ENCODE results near the gene PHLPP1.

PHLPP1 gene

DNA sequence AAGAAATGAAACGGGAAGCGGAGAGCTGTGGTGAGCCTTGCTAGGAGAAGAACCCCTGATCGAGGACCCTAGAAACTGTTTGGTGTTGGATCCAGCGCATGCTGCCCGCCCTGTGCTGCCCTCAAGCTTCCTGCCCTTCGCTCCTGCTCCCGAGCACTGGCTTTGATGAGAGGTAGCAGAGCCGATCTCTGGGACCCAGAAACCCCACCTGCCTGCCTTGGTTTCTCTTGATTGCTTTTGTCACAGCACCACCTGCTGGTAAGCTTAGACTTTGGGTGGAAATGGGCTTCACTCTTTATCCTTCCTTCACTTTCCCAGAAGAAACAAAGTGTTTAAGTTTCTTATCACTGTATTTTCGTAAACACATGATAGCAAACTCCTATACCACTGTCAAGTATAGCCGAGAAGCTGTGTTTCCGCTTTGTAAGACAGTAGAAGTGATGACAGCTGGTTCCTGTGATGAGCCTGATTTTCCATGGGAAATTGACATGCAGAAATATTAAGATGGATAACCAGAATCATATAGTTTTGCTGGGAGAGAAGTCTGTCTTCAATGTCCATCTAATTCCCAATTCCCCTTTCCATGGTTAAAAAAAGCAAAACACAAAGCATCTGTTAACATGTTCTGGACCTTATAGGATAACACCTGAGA is 267.4 kb downstream of the PHLPP1 start:
- peak; percentile 11 to 20 for DNase-seq (ENCODE audit: low read depth in 2 of 2)

DNA sequence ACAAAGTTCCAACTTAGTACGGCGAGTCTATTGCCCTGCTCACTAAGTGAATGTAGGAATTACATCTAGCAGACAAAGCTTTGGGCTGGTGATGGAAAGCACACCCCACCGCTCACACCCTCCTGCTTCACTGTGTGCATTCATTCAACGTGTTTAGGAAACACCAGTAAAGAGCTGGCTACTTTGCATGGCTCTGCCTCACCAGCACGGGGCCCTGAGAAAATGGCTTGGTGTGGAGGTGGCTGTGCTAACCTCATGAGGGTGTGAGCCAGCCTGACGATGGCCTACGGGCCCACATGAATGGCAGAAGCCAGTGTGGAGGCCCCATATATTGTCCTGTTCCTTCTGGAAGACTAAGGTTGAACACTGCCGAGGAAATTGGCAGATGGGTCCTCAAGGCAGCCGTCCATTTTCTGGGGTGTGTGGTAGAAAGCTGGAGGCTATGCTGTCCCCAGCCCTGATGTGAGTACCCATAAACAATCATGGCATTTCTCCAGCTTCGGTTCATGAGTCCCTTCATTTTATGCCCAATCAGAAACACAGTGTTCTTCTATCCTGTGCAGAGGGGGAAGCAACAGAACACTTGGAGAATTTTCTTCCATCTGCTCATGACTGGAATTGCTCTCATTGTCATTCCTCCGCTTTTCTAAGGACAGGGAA is 269.4 kb downstream of the PHLPP1 start:
- no peak for DNase-seq (ENCODE audit: low read depth in 2 of 2)

DNA sequence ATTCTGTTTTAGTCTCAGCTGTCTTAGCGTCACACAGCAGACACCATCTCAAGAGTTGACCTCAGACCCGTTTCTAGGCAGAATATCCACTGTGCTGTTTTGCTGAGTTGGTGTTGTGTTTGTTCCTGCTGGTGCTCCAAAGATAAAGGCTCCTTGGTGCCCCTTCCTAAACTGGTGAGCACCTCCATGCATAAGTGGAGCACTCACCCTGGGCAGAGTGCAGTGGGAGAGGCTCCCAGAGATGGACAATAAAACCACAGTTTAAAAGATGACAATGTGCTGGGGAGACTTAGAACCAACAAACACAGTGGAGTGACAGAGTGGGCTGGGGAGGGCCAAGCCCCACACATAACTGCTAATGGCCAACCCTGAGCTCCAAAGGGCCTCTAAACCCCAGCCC is 271.1 kb downstream of the PHLPP1 start:
- DNase-seq (ENCODE audit: low read depth in 2 of 2) = no peak

GRCh38 chr18:62987055-62987830 is 271.9 kb downstream of the PHLPP1 start:
- DNase-seq (ENCODE audit: low read depth in 2 of 2) = no peak

- no peak for DNase-seq (ENCODE audit: low read depth in 2 of 2)
Observed at GRCh38 chr18:62987859-62988258, 272.5 kb downstream of the PHLPP1 start.

DNA sequence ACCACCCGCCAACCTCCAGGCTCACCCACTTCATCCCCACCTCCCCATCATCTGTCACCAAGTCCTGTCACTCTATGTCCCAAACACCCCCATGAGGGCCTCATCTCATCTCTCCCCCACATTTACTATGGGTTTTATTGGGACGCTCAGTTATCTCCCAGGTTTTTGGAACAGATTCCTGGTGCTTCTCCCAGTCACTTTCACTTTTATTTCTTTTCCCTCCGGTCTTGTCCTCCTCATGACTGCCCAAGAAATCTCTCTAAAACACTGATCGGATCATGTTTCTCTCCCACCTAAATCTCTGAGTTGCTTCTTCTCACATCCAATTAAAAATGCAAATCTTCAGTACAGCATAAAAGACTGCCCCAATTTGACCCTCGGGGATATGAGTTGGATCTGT is 273.1 kb downstream of the PHLPP1 start:
- DNase-seq (ENCODE audit: low read depth in 2 of 2) = no peak

DNA sequence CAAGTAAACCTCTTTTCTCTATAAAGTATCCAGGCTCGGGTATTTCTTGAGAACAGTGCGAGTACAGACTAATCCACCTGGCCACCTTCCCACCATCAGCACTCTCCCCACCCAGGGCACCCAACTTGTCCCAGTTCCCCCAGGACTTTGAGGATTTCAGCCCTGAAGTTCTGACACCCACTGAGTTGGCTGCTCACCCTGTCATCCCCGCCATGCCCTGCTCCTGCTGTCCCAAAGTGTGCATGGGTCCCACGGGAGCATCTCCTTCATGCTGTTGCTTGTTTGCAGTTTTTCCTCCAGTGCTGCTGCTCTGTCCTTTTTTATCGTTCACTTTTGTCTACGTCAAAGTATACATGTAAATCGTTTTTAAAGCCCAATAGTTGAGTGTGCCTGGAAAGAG is 273.9 kb downstream of the PHLPP1 start:
- no peak for DNase-seq (ENCODE audit: low read depth in 2 of 2)

DNA sequence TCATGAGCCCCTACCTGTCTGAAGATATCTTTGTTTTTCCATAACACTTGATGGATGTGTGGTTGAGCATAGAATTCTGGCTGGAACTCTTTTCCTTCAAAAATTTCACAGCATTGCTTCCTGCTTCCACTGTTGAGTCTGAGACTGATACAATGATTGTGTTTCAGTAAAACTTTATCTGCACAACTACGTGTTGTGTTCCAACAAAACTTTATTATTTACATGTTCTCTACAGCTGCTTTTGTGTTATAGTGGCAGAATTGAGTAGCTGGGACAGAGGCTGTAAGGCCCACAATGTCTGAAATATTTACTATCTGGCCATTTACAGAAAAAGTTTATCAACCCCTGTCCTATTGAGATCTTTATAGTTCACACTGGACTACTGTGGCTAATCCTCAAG is 275.3 kb downstream of the PHLPP1 start:
- no peak for DNase-seq (ENCODE audit: low read depth in 2 of 2)

DNA sequence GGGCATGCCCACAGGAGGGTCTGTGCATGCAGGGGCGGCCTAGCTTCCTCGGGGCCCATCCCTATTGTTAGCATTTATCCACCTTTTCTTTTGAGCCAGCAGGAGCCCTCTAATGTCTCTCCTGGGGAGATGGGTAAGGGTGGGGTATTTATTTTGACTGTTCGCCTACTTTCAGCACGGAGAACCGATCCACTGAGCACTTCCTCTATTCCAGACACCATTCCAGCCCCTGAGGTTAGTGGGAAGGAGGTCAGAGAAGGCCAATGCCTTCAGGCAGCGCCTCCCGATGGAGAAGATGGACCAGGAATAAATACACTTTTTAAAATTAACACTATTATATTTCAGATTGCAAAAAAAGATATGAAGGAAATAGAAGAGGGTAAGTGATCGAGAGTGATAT is 276.0 kb downstream of the PHLPP1 start:
- DNase-seq (ENCODE audit: low read depth in 2 of 2) = no peak

GRCh38 chr18:62991959-62992358 is 276.6 kb downstream of the PHLPP1 start:
- no peak for DNase-seq (ENCODE audit: low read depth in 2 of 2)

DNA sequence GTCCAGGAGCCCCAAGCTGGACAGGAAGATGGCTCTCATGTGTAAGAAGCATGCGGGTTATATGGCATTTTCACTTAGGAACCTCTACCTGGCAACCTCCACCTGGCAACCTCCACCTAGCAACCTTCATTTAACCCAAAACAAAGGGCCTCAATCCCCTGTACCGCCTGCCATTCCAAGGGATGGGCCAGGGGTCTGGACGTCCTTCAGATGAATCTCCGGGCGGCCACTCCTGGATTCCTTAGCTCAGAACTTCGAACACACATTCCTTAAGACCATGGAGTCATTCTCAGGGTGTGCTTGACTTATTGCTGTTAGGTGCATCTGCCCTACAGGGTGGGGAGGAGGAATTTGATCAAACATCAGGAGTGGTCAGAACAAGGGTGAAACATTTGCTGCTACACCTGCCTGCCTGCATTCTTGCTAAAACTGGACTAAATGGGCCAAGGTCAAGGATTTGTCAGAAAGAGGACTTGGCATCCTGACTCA is 277.6 kb downstream of the PHLPP1 start:
- no peak for DNase-seq (ENCODE audit: low read depth in 2 of 2)

- no peak for DNase-seq (ENCODE audit: low read depth in 2 of 2)
Observed at GRCh38 chr18:62996566-62996965, 281.2 kb downstream of the PHLPP1 start.

DNA sequence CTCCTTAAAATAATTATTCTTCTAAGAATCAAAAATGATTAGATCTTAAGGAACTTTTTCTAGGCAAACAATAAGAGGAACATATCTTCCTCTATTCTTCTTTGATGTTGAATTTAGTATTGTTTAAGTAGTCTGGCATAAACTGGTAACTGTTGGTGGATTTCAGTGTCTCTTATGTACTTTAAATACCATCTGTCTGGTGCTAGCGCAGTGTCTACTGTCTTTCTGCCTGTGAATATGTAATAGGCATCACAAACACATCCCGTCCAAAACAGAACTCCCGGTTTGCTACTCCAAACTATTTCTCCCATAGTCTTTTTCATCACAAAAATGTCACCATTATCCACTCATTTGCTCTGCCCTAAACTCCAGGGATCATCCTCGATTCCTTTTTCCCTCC is 281.7 kb downstream of the PHLPP1 start:
- DNase-seq (ENCODE audit: low read depth in 2 of 2) = no peak

GRCh38 chr18:62998443-62998842 is 283.1 kb downstream of the PHLPP1 start:
- DNase-seq (ENCODE audit: low read depth in 2 of 2) = no peak

DNA sequence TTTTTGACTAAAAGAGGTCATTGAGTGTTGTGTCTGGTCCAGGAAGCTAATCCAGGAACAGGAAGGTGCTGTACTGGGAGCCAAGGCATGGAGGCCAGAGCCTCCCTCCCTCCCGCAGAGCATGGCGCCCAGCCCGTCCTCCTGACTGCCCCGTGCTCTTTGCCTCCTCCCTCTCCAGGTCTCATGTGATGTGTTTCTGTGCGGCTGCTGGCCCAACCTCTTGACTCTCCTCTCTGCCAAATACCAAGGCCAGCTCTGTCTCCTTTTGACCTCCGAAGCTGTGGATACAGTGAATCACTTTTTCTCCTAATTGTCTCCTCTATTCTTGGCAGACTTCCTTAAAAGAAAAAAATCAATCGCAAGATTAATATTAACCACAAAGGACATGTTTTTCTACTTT is 284.1 kb downstream of the PHLPP1 start:
- DNase-seq (ENCODE audit: low read depth in 2 of 2) = peak in 1 of 2 experiments; percentile 18

GRCh38 chr18:62999921-63000320 is 284.6 kb downstream of the PHLPP1 start:
- DNase-seq (ENCODE audit: low read depth in 2 of 2) = no peak

DNA sequence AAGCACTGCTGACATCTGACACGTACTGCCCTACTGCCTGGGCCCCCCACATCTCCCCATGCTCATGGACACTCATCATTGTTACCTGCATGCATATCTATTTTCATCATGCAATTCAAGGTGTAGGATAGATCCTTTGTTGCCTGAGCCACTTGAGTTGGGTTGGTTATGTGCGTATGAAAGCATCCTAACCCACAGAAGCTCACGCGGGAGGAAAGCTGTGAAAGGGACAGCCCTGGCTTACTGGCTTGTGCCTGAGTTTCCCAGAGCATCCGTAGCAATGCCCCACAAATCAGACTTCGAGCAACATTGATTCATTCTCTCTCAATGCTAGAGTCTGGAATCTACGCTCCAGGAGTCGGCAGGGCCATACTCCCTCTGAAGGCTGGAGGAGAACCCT is 285.5 kb downstream of the PHLPP1 start:
- no peak for DNase-seq (ENCODE audit: low read depth in 2 of 2)

- DNase-seq (ENCODE audit: low read depth in 2 of 2) = no peak
Observed at GRCh38 chr18:63001861-63002260, 286.5 kb downstream of the PHLPP1 start.

- DNase-seq (ENCODE audit: low read depth in 2 of 2) = no peak
Observed at GRCh38 chr18:63002305-63002704, 287.0 kb downstream of the PHLPP1 start.

DNA sequence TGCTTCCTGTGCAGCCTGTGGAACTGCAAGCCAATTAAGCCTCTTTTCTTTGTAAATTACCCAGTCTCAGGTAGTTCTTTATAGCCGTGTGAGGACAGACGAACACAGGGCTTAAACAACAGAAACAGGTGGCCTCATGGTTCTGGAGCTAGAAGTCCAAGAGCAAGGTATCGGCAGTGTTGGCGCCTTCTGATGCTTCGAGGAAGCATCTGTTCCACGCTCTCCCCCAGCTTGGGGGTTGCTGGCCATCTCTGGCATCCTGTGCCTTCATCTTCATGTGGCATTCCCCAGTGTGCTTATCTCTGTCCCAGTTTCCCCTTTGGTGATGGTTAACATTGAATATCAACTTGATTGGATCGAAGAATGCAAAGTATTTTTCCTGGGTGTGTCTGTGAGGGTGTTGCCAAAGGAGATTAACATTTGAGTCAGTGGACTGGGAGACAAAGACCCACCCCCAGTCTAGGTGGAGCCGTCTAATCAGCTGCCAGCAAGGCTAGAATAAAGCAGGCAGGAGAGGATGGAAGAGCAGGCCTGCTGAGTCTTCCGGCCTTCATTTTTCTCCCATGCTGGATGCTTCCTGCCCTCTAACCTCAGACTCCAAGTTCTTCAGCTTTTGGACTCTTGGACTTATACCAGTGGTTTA is 287.6 kb downstream of the PHLPP1 start:
- DNase-seq (ENCODE audit: low read depth in 2 of 2) = no peak

DNA sequence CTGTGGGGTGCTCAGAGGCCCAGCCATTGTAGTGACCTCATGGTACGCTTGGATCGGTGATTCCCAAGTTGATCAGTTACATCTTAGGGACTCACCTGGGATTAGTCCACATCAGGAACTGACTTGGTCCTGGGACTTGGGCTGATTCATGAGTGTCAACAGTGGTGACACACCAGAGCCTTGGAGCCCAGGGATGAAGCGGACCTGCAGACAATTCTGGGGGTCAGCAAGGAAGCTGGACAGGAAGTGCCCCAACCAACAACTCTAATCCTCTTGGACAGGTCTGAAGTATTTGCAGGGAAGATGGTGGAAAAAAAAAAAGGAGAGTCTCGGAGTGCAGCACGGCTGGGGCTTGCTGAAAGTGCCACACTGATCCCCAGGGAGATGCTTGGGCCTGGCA is 288.6 kb downstream of the PHLPP1 start:
- no peak for DNase-seq (ENCODE audit: low read depth in 2 of 2)

DNA sequence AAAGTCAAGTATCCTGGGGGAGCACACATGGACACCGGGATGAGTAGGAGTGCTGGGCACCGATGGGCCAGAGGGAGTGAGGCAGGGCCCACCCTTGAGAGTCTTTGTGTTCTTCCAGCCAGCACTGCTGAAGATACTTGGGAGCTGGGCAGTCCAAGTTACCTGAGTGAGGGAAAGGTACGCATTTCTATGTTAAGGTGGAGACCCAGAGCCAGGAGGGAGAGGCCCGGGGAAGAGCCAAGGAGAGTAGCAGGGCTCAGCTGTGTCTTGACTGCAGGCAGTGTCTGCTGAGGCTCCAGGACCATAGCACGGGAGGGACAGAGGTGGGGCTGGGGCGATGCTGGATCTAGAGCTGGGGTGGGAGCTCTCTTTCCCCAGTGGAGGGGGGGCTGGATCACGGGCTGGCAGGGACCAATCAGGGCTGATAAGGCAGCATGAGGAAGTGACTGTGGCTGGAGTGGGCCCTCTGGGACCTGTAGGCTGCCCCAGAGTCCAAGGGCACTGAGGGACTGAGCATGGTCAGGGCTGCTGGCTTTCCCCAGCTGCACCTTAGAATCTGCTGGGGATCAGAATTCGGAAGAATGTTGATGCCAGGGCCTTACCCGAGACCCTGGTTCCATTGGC is 289.2 kb downstream of the PHLPP1 start:
- no peak for DNase-seq (ENCODE audit: low read depth in 2 of 2)

All from fibroblast of skin of left biceps (primary cell).